Measurements from ENCODE around the gene MACC1. TPM values are rescaled to one million over a fixed set of nuclear protein-coding genes. Genes with fewer than 3 reads are reported as not detected.

Gene MACC1
- polyA plus RNA-seq, 1 donor (not counting 4 experiments of a cell fraction or from before 2014, with no cell fraction given): 16.4 TPM

DNA sequence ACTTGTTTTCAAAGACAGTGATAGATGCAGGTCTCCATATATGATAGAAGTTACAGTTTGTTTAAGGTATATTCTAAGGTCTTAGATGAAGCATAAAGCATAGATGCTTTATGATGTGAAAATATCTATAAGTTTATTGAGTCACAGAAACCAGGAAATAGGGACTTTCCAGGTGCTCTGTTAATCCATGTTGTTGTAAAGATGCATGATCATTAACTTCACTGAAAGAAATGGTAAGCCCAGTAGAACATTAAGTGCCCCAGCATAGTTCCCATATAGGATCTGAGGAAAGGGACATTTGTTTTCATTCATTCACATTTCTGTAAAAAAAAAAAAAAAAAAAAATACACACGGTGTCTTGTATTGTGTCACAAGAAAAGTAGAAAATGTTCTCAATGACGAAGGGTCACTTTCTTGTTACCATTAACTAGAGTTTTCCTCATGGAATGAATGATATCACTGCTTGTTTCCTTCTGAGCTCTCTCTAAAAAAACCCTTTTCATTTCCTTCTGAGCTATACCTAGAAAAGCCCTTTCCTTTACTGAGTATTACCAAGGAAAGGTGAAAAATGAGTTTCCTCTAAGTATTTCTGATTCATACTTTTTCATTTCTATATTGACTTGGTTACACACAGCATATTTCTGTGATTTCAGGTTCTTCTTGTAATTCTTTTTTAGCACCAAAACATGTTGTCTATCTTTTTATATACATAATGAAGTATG lies 105.2 kb downstream of the MACC1 start:
- no peak overlapping the region for H3K4me2 ChIP-seq (ENCODE audit: control insufficient read depth, extremely low read depth, insufficient read depth, low read depth, low read length)
- FAIRE-seq (no peak), DNase-seq (ENCODE audit: low read depth, low spot score) (no peak)
- H3K9ac ChIP-seq (ENCODE audit: control insufficient read depth, extremely low read depth, insufficient read depth, low read length): no peak overlapping the region
- no peaks in the 10 kb centered on the region for H4K20me1 ChIP-seq (ENCODE audit: control insufficient read depth, extremely low read depth, insufficient read depth, low read length)
- H3K4me1 ChIP-seq (ENCODE audit: control insufficient read depth, extremely low read depth, insufficient read depth, low read length): no peaks in the 10 kb centered on the region
- TF ChIP-seq EZH2 (IDR thresholded peaks at IDR 0.05; ENCODE audit: low read length): no peak
- TF ChIP-seq CTCF (optimal IDR thresholded peaks at IDR 0.05 in 1 of 3, IDR thresholded peaks at IDR 0.05 in 1 of 3, conservative IDR thresholded peaks at IDR 0.05 in 1 of 3; ENCODE audit: extremely low read depth in 1 of 3, insufficient read depth in 2 of 3, low read length in 3 of 3): no peak
- H3K79me2 ChIP-seq (ENCODE audit: control insufficient read depth, insufficient read depth, low read length): no peaks in the 10 kb centered on the region
- H3K9me3 ChIP-seq (ENCODE audit: control insufficient read depth, low read depth, low read length): no peaks in the 10 kb centered on the region
- no peaks in the 10 kb centered on the region for H3K9me1 ChIP-seq (ENCODE audit: control insufficient read depth, extremely low read depth, insufficient read depth, low read length)
- H3K36me3 ChIP-seq (ENCODE audit: control insufficient read depth in 2 of 2, extremely low read depth in 1 of 2, insufficient read depth in 2 of 2, low read length in 2 of 2): no peaks in the 10 kb centered on the region
- no peak overlapping the region for H3K27ac ChIP-seq (ENCODE audit: control insufficient read depth, insufficient read depth, low read length)
- dilution Hi-C loops (cut with MboI; ENCODE audit: extremely low pct_ligation_motif_present, low sequenced_read_pairs): no loop called here
- no peak overlapping the region for H2AFZ ChIP-seq (ENCODE audit: control insufficient read depth, low read length)
- H3K4me3 ChIP-seq (ENCODE audit: control insufficient read depth in 2 of 3, extremely low read depth in 1 of 3, insufficient read depth in 2 of 3, low read depth in 1 of 3, low read length in 3 of 3): no peak overlapping the region
- H3K27me3 ChIP-seq (ENCODE audit: control insufficient read depth, extremely low read depth, insufficient read depth, low read length): no peaks in the 10 kb centered on the region

DNA sequence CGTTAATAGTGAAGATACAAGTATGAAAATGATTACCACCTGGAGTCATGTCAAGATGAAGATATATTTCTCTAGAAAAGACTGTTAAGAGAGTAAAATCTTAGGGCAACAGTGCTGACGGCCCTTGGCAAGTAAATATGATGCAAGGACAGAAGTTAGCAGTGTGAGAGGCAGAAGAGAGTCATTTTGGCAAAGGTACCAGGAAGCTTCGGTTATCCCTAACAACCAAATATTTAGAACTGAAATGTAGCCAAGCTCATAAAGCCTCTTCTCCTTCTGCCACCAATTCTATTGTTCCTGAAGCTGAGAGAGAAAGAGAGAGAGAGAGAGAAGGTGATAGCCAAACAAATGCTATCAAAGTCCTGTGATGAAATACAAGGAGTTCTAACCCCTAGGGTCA lies 109.6 kb downstream of the MACC1 start:
- no peak overlapping the region for H2AFZ ChIP-seq (ENCODE audit: control insufficient read depth, low read length)
- H3K9me3 ChIP-seq (ENCODE audit: control insufficient read depth, low read depth, low read length): no peaks in the 10 kb centered on the region
- H3K4me1 ChIP-seq (ENCODE audit: control insufficient read depth, extremely low read depth, insufficient read depth, low read length): no peaks in the 10 kb centered on the region
- no peaks in the 10 kb centered on the region for H3K79me2 ChIP-seq (ENCODE audit: control insufficient read depth, insufficient read depth, low read length)
- dilution Hi-C loops (cut with MboI; ENCODE audit: extremely low pct_ligation_motif_present, low sequenced_read_pairs): no loop called here
- DNase-seq (ENCODE audit: low read depth, low spot score) (no peak), FAIRE-seq (no peak)
- H3K36me3 ChIP-seq (ENCODE audit: control insufficient read depth in 2 of 2, extremely low read depth in 1 of 2, insufficient read depth in 2 of 2, low read length in 2 of 2): no peaks in the 10 kb centered on the region
- no peaks in the 10 kb centered on the region for H3K27me3 ChIP-seq (ENCODE audit: control insufficient read depth, extremely low read depth, insufficient read depth, low read length)
- H3K9me1 ChIP-seq (ENCODE audit: control insufficient read depth, extremely low read depth, insufficient read depth, low read length): no peaks in the 10 kb centered on the region
- no peaks in the 10 kb centered on the region for H4K20me1 ChIP-seq (ENCODE audit: control insufficient read depth, extremely low read depth, insufficient read depth, low read length)
- no peak overlapping the region for H3K4me3 ChIP-seq (ENCODE audit: control insufficient read depth in 2 of 3, extremely low read depth in 1 of 3, insufficient read depth in 2 of 3, low read depth in 1 of 3, low read length in 3 of 3)
- TF ChIP-seq EZH2 (IDR thresholded peaks at IDR 0.05; ENCODE audit: low read length): no peak
- TF ChIP-seq CTCF (optimal IDR thresholded peaks at IDR 0.05 in 1 of 3, IDR thresholded peaks at IDR 0.05 in 1 of 3, conservative IDR thresholded peaks at IDR 0.05 in 1 of 3; ENCODE audit: extremely low read depth in 1 of 3, insufficient read depth in 2 of 3, low read length in 3 of 3): no peak
- H3K9ac ChIP-seq (ENCODE audit: control insufficient read depth, extremely low read depth, insufficient read depth, low read length): no peak overlapping the region
- no peak overlapping the region for H3K27ac ChIP-seq (ENCODE audit: control insufficient read depth, insufficient read depth, low read length)
- no peak overlapping the region for H3K4me2 ChIP-seq (ENCODE audit: control insufficient read depth, extremely low read depth, insufficient read depth, low read depth, low read length)

All from keratinocyte (primary cell).